ENCODE data around the gene AOX1.

DNA sequence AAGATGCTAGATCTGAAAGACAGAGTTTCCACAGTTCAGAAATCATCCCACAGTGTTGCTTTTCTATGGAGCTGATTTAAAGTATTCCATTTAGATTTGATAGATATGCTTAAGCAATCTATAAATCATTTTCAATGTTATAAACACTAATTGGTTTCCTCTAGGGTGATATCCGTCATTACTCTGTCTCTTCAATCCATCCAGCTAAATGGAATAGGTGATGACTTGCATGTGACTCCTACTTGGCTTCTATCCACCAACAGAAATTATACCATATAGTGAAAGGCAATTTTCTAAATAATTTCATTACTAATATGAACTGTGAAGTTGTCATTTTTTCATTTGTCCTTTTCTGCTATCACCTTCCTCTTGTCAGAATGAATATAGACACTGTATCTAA is 84.9 kb downstream of the AOX1 start:
- TF ChIP-seq CTCF (IDR thresholded peaks at IDR 0.05) (no peak), EP300 (IDR thresholded peaks at IDR 0.05) (no peak), POLR2A (IDR thresholded peaks at IDR 0.05) (no peak)
